HepG2 (cell line): ENCODE data around the gene FAM163B. TPM values are rescaled to one million over a fixed set of nuclear protein-coding genes. Genes with fewer than 3 reads are reported as not detected.

ENCODE experiments used
- ELF3 ChIP-seq: IDR thresholded peaks from 2 replicates; pipeline ENCODE4 v1.6.1; 2016; ENCODE audit warnings: missing genetic modification reagents, missing compliant biosample characterization
- KDM1A ChIP-seq: IDR thresholded peaks from 2 replicates; pipeline ENCODE4 v1.6.1; 2016; ENCODE audit warnings: missing compliant biosample characterization
- MAF1 ChIP-seq: sonication (generic); formaldehyde crosslinking; IDR thresholded peaks from 2 replicates; pipeline ENCODE4 v1.5.0; 2020; ENCODE audit warnings: missing genetic modification reagents, borderline replicate concordance
- MBD4 ChIP-seq: IDR thresholded peaks from 2 replicates; pipeline ENCODE4 v1.6.1; 2012; ENCODE audit warnings: low read length, inconsistent platforms, borderline replicate concordance
- MEIS2 ChIP-seq: sonication (generic); formaldehyde crosslinking; IDR thresholded peaks from 2 replicates; pipeline ENCODE4 v1.9.0; 2021; ENCODE audit warnings: mild to moderate bottlenecking, missing genetic modification reagents
- RFX3 ChIP-seq: IDR thresholded peaks from 2 replicates; pipeline ENCODE4 v1.6.1; 2016; ENCODE audit warnings: missing biosample characterization, missing genetic modification reagents
- ZNF225 ChIP-seq: sonication (generic); formaldehyde crosslinking; IDR thresholded peaks from 2 replicates; pipeline ENCODE4 v1.4.0; 2020; ENCODE audit warnings: mild to moderate bottlenecking, missing genetic modification reagents
- ZNF615 ChIP-seq: sonication (generic); formaldehyde crosslinking; IDR thresholded peaks from 2 replicates; pipeline ENCODE4 v1.5.0; 2020; ENCODE audit warnings: mild to moderate bottlenecking, missing genetic modification reagents, borderline replicate concordance
- ZSCAN9 ChIP-seq: IDR thresholded peaks from 2 replicates; pipeline ENCODE4 v1.6.1; 2016; ENCODE audit warnings: borderline replicate concordance
- polyA plus RNA-seq, 8 experiments: library from polyadenylated mRNA; depleted of rRNA in 3 of 8; stranded (reverse) in 7 of 8; unstranded in 1 of 8; fragments of >200 nt; fragmentation: Illumina TruSeq in 4 of 8; extraction: Trizol in 4 of 8; gene quantifications; 2 replicates each; pipeline versions ENCODE4 v1.2.1 to v1.2.3, GENCODE V29; 2011 to 2016; ENCODE audit warnings: low read depth in 4 of 8, missing spikeins in 1 of 8, mixed read lengths in 1 of 8; ENCODE audit not compliant: insufficient read depth in 1 of 8
- total RNA-seq, 5 experiments: library from RNA; depleted of rRNA; stranded (reverse); fragments of >200 nt; fragmentation: Illumina TruSeq; extraction: Trizol; gene quantifications; 2 replicates each; pipeline ENCODE4 v1.2.3, GENCODE V29; 2016; ENCODE audit warnings: low read depth in 1 of 5
- TF ChIP-seq, protein P1 (sequence below): sonication (generic); formaldehyde crosslinking; IDR thresholded peaks from 2 replicates; pipeline ENCODE4 v1.5.0; 2020; ENCODE audit warnings: missing genetic modification reagents, mild to moderate bottlenecking, borderline replicate concordance
- TF ChIP-seq, protein P2 (sequence below): sonication (generic); formaldehyde crosslinking; IDR thresholded peaks from 2 replicates; pipeline ENCODE4 v1.4.0; 2020; ENCODE audit warnings: missing genetic modification reagents, mild to moderate bottlenecking, borderline replicate concordance
- TF ChIP-seq, protein P3 (sequence below): sonication (generic); formaldehyde crosslinking; IDR thresholded peaks from 2 replicates; pipeline ENCODE4 v1.5.0; 2020; ENCODE audit warnings: mild to moderate bottlenecking, missing genetic modification reagents
- TF ChIP-seq, protein P4 (sequence below): sonication (generic); formaldehyde crosslinking; IDR thresholded peaks from 2 replicates; pipeline ENCODE4 v1.8.1; 2022; ENCODE audit warnings: low read depth, mild to moderate bottlenecking, missing genetic modification reagents
- TF ChIP-seq, protein P5 (sequence below): sonication (generic); formaldehyde crosslinking; IDR thresholded peaks from 2 replicates; pipeline ENCODE4 v1.5.0; 2020; ENCODE audit warnings: mild to moderate bottlenecking, missing genetic modification reagents
- TF ChIP-seq, protein P6 (sequence below): sonication (generic); formaldehyde crosslinking; IDR thresholded peaks from 2 replicates; pipeline ENCODE4 v1.8.0; 2022; ENCODE audit warnings: missing genetic modification reagents, low read depth, mild to moderate bottlenecking, borderline replicate concordance
- TF ChIP-seq, protein P7 (sequence below): IDR thresholded peaks from 2 replicates; pipeline ENCODE4 v1.6.1; 2018; ENCODE audit warnings: missing genetic modification reagents

The FAM163B gene
- total and polyA plus RNA-seq, 2 of the 13 experiments (the other 11 are each of a cell fraction or from before 2014, with no cell fraction given) = not detected

DNA sequence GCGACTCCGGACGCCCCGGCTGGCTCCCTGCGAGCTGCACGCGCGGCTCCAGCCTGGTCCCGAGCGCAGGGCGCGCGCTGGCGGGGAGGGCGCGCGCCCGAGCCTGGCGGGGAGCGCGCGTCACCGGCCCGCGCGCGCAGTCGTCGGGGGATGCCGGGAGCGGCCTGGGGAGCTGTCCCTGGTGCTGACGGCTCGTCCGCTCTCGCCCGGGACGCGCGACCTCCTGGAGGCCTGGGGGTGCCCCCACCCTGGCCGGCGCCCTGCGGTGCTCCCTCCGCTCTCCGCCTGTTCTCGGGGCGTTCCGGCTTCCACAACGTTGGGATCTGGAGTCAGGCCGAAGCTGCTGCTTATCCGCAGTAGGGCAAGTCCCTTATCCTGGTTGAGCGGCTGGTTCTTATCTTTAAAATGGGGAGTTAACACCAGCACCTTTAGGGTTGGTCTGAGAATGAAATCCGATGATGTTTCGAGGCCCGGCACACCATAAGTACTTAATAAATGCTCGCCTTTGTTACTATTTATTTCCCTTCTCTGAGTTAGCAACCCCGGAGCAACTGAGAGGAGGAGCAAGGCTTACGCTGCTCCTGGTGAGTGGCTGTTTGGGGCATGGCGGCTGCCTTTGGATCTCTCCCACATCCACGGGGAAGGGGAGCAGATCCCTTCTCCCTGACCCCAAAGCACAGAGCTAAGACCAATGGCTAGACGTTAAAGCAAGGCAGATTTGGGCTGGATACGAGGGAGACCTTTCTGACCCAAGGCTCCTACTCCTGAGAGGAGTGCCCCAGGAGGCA, at the start of gene FAM163B (continued):
- TF ChIP-seq, protein P1, sequence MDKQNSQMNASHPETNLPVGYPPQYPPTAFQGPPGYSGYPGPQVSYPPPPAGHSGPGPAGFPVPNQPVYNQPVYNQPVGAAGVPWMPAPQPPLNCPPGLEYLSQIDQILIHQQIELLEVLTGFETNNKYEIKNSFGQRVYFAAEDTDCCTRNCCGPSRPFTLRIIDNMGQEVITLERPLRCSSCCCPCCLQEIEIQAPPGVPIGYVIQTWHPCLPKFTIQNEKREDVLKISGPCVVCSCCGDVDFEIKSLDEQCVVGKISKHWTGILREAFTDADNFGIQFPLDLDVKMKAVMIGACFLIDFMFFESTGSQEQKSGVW (CRISPR knock-in tag) = no peak
- TF ChIP-seq, protein P2, sequence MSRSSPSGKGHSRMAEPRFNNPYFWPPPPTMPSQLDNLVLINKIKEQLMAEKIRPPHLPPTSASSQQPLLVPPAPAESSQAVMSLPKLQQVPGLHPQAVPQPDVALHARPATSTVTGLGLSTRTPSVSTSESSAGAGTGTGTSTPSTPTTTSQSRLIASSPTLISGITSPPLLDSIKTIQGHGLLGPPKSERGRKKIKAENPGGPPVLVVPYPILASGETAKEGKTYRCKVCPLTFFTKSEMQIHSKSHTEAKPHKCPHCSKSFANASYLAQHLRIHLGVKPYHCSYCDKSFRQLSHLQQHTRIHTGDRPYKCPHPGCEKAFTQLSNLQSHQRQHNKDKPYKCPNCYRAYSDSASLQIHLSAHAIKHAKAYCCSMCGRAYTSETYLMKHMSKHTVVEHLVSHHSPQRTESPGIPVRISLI (CRISPR knock-in tag) = no peak
- TF ChIP-seq, protein P3, sequence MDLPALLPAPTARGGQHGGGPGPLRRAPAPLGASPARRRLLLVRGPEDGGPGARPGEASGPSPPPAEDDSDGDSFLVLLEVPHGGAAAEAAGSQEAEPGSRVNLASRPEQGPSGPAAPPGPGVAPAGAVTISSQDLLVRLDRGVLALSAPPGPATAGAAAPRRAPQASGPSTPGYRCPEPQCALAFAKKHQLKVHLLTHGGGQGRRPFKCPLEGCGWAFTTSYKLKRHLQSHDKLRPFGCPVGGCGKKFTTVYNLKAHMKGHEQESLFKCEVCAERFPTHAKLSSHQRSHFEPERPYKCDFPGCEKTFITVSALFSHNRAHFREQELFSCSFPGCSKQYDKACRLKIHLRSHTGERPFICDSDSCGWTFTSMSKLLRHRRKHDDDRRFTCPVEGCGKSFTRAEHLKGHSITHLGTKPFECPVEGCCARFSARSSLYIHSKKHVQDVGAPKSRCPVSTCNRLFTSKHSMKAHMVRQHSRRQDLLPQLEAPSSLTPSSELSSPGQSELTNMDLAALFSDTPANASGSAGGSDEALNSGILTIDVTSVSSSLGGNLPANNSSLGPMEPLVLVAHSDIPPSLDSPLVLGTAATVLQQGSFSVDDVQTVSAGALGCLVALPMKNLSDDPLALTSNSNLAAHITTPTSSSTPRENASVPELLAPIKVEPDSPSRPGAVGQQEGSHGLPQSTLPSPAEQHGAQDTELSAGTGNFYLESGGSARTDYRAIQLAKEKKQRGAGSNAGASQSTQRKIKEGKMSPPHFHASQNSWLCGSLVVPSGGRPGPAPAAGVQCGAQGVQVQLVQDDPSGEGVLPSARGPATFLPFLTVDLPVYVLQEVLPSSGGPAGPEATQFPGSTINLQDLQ (CRISPR knock-in tag) = peak; percentile 60; the same call in 1 of the 2 replicates
- TF ChIP-seq ZNF225 (CRISPR knock-in tag) (no peak), KDM1A (CRISPR knock-in tag) (no peak), MEIS2 (CRISPR knock-in tag) (peak; percentile 90), ELF3 (peak; percentile 38; the same call in 1 of the 2 replicates), RFX3 (CRISPR knock-in tag) (no peak), MBD4 (no peak), MAF1 (no peak), ZNF615 (no peak), ZSCAN9 (peak; percentile 72; the same call in 1 of the 2 replicates)
- TF ChIP-seq, protein P4, sequence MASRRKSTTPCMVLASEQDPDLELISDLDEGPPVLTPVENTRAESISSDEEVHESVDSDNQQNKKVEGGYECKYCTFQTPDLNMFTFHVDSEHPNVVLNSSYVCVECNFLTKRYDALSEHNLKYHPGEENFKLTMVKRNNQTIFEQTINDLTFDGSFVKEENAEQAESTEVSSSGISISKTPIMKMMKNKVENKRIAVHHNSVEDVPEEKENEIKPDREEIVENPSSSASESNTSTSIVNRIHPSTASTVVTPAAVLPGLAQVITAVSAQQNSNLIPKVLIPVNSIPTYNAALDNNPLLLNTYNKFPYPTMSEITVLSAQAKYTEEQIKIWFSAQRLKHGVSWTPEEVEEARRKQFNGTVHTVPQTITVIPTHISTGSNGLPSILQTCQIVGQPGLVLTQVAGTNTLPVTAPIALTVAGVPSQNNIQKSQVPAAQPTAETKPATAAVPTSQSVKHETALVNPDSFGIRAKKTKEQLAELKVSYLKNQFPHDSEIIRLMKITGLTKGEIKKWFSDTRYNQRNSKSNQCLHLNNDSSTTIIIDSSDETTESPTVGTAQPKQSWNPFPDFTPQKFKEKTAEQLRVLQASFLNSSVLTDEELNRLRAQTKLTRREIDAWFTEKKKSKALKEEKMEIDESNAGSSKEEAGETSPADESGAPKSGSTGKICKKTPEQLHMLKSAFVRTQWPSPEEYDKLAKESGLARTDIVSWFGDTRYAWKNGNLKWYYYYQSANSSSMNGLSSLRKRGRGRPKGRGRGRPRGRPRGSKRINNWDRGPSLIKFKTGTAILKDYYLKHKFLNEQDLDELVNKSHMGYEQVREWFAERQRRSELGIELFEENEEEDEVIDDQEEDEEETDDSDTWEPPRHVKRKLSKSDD (CRISPR knock-in tag) = no peak
- TF ChIP-seq, protein P5, sequence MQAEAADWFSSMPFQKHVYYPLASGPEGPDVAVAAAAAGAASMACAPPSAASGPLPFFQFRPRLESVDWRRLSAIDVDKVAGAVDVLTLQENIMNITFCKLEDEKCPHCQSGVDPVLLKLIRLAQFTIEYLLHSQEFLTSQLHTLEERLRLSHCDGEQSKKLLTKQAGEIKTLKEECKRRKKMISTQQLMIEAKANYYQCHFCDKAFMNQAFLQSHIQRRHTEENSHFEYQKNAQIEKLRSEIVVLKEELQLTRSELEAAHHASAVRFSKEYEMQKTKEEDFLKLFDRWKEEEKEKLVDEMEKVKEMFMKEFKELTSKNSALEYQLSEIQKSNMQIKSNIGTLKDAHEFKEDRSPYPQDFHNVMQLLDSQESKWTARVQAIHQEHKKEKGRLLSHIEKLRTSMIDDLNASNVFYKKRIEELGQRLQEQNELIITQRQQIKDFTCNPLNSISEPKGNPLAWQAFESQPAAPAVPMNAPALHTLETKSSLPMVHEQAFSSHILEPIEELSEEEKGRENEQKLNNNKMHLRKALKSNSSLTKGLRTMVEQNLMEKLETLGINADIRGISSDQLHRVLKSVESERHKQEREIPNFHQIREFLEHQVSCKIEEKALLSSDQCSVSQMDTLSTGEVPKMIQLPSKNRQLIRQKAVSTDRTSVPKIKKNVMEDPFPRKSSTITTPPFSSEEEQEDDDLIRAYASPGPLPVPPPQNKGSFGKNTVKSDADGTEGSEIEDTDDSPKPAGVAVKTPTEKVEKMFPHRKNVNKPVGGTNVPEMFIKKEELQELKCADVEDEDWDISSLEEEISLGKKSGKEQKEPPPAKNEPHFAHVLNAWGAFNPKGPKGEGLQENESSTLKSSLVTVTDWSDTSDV (CRISPR knock-in tag) = no peak
- TF ChIP-seq, protein P6, sequence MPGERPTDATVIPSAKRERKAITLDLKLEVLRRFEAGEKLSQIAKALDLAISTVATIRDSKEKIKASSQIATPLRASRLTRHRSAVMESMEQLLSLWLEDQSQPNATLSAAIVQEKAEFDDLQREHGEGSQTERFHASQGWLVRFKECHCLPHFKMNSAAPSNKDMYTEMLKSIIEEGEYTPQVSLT (CRISPR knock-in tag) = no peak
- TF ChIP-seq, protein P7, sequence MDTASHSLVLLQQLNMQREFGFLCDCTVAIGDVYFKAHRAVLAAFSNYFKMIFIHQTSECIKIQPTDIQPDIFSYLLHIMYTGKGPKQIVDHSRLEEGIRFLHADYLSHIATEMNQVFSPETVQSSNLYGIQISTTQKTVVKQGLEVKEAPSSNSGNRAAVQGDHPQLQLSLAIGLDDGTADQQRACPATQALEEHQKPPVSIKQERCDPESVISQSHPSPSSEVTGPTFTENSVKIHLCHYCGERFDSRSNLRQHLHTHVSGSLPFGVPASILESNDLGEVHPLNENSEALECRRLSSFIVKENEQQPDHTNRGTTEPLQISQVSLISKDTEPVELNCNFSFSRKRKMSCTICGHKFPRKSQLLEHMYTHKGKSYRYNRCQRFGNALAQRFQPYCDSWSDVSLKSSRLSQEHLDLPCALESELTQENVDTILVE = no peak
